NB4 (cell line): ENCODE measurements around the gene ENHO.

Experiments
- DNase-seq: peaks from one replicate; pipeline ENCODE4 v3.0.0; 2010; ENCODE audit warnings: low read depth
- H3K4me3 ChIP-seq: one replicate; pipeline ENCODE4 v1.5.1; 2011; ENCODE audit warnings: mild to moderate bottlenecking, low read depth, low read length, moderate library complexity
- CTCF ChIP-seq: IDR thresholded peaks from one replicate; pipeline ENCODE4 v1.5.1; 2012; ENCODE audit warnings: low read depth, low read length
- MAX ChIP-seq: IDR thresholded peaks from 2 replicates; pipeline ENCODE4 v1.6.1; 2011; ENCODE audit warnings: low read depth, low read length
- MYC ChIP-seq: IDR thresholded peaks from 2 replicates; pipeline ENCODE4 v1.6.1; 2011; ENCODE audit warnings: low read depth, low read length
- POLR2A ChIP-seq: IDR thresholded peaks from 2 replicates; pipeline ENCODE4 v1.6.1; 2011; ENCODE audit warnings: mild to moderate bottlenecking; ENCODE audit not compliant: insufficient read length; ENCODE audit errors: extremely low read depth

ENHO gene

GRCh38 chr9:34508463-34508862 is 14.3 kb downstream of the ENHO start:
- no peak for DNase-seq
- TF ChIP-seq MYC (no peak), POLR2A (no peak), MAX (no peak)
- H3K4me3 ChIP-seq: no peak overlapping the region

GRCh38 chr9:34507966-34508365 is 14.8 kb downstream of the ENHO start:
- no peak overlapping the region for H3K4me3 ChIP-seq
- DNase-seq: no peak
- TF ChIP-seq MAX: no peak
- no peak for TF ChIP-seq POLR2A
- TF ChIP-seq CTCF: no peak
- no peak for TF ChIP-seq MYC

- no peak overlapping the region for H3K4me3 ChIP-seq
- DNase-seq: no peak
- TF ChIP-seq MAX: no peak
- no peak for TF ChIP-seq POLR2A
- TF ChIP-seq CTCF: no peak
- no peak for TF ChIP-seq MYC
Observed at GRCh38 chr9:34507556-34507955, 15.2 kb downstream of the ENHO start.

GRCh38 chr9:34506623-34507022 is 16.2 kb downstream of the ENHO start:
- TF ChIP-seq MAX (no peak), POLR2A (no peak), MYC (no peak), CTCF (no peak)
- no peak overlapping the region for H3K4me3 ChIP-seq
- no peak for DNase-seq

GRCh38 chr9:34505370-34506120 is 17.2 kb downstream of the ENHO start:
- TF ChIP-seq MAX (no peak), POLR2A (no peak), CTCF (no peak), MYC (no peak)
- DNase-seq: no peak
- H3K4me3 ChIP-seq: no peak overlapping the region

GRCh38 chr9:34503406-34503805 is 19.4 kb downstream of the ENHO start:
- TF ChIP-seq CTCF: no peak
- TF ChIP-seq POLR2A: no peak
- no peak for TF ChIP-seq MYC
- TF ChIP-seq MAX: no peak
- H3K4me3 ChIP-seq: no peak overlapping the region
- no peak for DNase-seq
